ENCODE results near the gene MTX1. TPM values are rescaled to one million over a fixed set of nuclear protein-coding genes. Genes with fewer than 3 reads are reported as not detected.

MTX1 gene
- total and polyA plus RNA-seq, 2 of the 4 experiments (the other 2 are of a cell fraction): 67.2 to 73.7 TPM

DNA sequence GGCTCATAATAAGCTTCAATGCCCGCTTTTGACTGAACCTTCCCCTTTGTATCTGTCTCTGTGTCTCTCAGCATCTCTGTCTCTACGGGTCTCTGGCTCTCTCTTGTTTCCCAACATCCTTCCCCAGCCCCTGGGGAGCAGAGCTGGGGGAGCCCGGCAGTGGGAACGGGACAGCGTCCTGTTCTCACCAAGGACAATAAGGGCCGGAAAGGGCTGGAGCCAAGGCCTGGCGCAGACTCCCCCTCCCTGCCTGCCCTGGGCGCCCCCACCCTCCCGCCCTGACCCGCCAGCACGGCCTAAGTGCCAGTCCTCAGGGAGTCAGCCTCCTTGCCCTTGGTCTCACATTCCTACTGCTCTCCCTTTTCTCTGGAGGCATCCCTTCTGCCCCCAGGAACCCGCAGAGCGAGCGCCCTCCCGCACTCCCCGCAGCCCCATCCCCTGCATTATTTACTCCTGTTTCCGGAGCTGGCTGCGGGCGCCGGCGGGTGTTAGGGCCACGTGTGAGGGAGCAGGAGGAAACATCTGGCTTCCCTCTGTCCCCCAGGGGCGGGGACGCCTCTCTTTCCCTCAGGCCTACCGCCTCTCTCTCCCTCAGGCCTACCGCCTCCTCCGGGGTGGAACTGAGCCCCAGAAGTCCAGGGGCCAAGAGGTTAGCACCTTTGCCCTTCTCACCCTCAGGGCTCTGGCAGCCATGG lies 41.9 kb upstream of the MTX1 start:
- Histone ChIP-seq H2BK15ac (ENCODE audit: low read depth, low read length) (no peak overlapping the region), H3K27ac (ENCODE audit: insufficient read depth, low read length) (no peak overlapping the region), H2AFZ (replicated peaks; ENCODE audit: low read length, poor library complexity) (peak overlapping the region; percentile 53), H3K9me1 (ENCODE audit: insufficient read depth, low read length) (no peaks in the 10 kb centered on the region; the same call in 1 of the 2 replicates), H3K4me2 (ENCODE audit: low read depth, low read length) (no peak overlapping the region), H3K56ac (ENCODE audit: extremely low read depth, insufficient read depth, low read length) (no peak overlapping the region), H2AK9ac (replicated peaks; ENCODE audit: low read depth, low read length, poor library complexity) (peak overlapping the region; percentile 57), H3K27me3 (ENCODE audit: control insufficient read depth, insufficient read depth, low read length) (peaks cover 6% of the 10 kb centered on the region; the same call in 1 of the 2 replicates), H2BK120ac (ENCODE audit: low read depth, low read length) (no peak overlapping the region), H3K4ac (ENCODE audit: low read depth, low read length) (no peak overlapping the region), H3K36me3 (ENCODE audit: control insufficient read depth, insufficient read depth, low read length) (peaks cover 16% of the 10 kb centered on the region), H3K23ac (ENCODE audit: low read depth, low read length) (no peak overlapping the region), H2BK20ac (ENCODE audit: low read depth, low read length) (no peak overlapping the region), H3K4me3 (ENCODE audit: insufficient read depth, low read depth, low read length) (no peak overlapping the region), H4K8ac (ENCODE audit: low read depth in 2 of 2, low read length in 2 of 2) (no peak overlapping the region), H3K18ac (ENCODE audit: low read depth, low read length) (no peak overlapping the region), H3K9ac (ENCODE audit: low read depth, low read length) (no peak overlapping the region), H3K79me1 (ENCODE audit: low read depth in 1 of 2, low read length in 2 of 2) (peaks cover 0 to 9% of the 10 kb centered on the region in 2 experiments), H3K14ac (replicated peaks; ENCODE audit: low read depth, low read length) (no peak overlapping the region), H3K4me1 (ENCODE audit: control insufficient read depth, insufficient read depth, low read length) (peaks cover 2% of the 10 kb centered on the region; the same call in 1 of the 2 replicates), H4K5ac (ENCODE audit: low read depth, low read length) (no peak overlapping the region), H4K91ac (ENCODE audit: insufficient read depth, low read depth, low read length) (no peak overlapping the region), H4K20me1 (ENCODE audit: insufficient read depth, low read length) (no peaks in the 10 kb centered on the region), H3K9me3 (ENCODE audit: control insufficient read depth, insufficient read depth, low read length) (no peaks in the 10 kb centered on the region), H2AK5ac (ENCODE audit: low read depth, low read length) (peak overlapping the region; percentile 8; the same call in 1 of the 2 replicates), H2BK5ac (ENCODE audit: low read depth, low read length, poor library complexity, severe bottlenecking) (no peak overlapping the region)
- dilution Hi-C loops (cut with HindIII; ENCODE audit: low sequenced_read_pairs, unreplicated experiment): no loop called here
- POLR2A ChIA-PET (ENCODE audit: unreplicated experiment): no interaction called here
- TF ChIP-seq, protein P1, sequence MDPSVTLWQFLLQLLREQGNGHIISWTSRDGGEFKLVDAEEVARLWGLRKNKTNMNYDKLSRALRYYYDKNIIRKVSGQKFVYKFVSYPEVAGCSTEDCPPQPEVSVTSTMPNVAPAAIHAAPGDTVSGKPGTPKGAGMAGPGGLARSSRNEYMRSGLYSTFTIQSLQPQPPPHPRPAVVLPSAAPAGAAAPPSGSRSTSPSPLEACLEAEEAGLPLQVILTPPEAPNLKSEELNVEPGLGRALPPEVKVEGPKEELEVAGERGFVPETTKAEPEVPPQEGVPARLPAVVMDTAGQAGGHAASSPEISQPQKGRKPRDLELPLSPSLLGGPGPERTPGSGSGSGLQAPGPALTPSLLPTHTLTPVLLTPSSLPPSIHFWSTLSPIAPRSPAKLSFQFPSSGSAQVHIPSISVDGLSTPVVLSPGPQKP (IDR thresholded peaks at IDR 0.05; ENCODE audit: borderline replicate concordance, low read depth, low read length): no peak
- TF ChIP-seq POLR2A (IDR thresholded peaks at IDR 0.05; ENCODE audit: low read depth, low read length) (no peak), BHLHE40 (IDR thresholded peaks at IDR 0.05; ENCODE audit: low read depth, low read length) (no peak), FOS (IDR thresholded peaks at IDR 0.05; ENCODE audit: low read depth, low read length) (no peak), RCOR1 (IDR thresholded peaks at IDR 0.05; ENCODE audit: insufficient replicate concordance, low read length) (no peak), CEBPB (IDR thresholded peaks at IDR 0.05; ENCODE audit: low read depth, low read length) (no peak), MAZ (IDR thresholded peaks at IDR 0.05; ENCODE audit: borderline replicate concordance, low read depth, low read length) (no peak)
- TF ChIP-seq, protein P2, sequence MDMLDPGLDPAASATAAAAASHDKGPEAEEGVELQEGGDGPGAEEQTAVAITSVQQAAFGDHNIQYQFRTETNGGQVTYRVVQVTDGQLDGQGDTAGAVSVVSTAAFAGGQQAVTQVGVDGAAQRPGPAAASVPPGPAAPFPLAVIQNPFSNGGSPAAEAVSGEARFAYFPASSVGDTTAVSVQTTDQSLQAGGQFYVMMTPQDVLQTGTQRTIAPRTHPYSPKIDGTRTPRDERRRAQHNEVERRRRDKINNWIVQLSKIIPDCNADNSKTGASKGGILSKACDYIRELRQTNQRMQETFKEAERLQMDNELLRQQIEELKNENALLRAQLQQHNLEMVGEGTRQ (IDR thresholded peaks at IDR 0.05; ENCODE audit: low read depth, low read length): no peak
- TF ChIP-seq, protein P3, sequence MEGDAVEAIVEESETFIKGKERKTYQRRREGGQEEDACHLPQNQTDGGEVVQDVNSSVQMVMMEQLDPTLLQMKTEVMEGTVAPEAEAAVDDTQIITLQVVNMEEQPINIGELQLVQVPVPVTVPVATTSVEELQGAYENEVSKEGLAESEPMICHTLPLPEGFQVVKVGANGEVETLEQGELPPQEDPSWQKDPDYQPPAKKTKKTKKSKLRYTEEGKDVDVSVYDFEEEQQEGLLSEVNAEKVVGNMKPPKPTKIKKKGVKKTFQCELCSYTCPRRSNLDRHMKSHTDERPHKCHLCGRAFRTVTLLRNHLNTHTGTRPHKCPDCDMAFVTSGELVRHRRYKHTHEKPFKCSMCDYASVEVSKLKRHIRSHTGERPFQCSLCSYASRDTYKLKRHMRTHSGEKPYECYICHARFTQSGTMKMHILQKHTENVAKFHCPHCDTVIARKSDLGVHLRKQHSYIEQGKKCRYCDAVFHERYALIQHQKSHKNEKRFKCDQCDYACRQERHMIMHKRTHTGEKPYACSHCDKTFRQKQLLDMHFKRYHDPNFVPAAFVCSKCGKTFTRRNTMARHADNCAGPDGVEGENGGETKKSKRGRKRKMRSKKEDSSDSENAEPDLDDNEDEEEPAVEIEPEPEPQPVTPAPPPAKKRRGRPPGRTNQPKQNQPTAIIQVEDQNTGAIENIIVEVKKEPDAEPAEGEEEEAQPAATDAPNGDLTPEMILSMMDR (conservative IDR thresholded peaks at IDR 0.05; ENCODE audit: low read depth, low read length): no peak
- CTCF ChIA-PET: interaction anchor here (1.1 to 3.1 kb wide), 6 partner anchors 12 to 81 kb away, joined by 3 to 18 read pairs (median 5); no protein-coding TSS in a partner anchor
- intact Hi-C loops (cut with micrococcal nuclease): loop anchor here (1.0 kb wide), 2 partner anchors 31 to 75 kb away; partner anchors contain the start of gene SLC50A1
- no TSS peak for BruUV-seq (replicated peaks)
- DNase-seq (no peak), ATAC-seq (ENCODE audit: low read depth) (no peak)
- 20% methylated on average over 1 of the region's 27 CpGs; no CpG with 5 or more reads in 1 of the 2 experiments for WGBS, 2 experiments (ENCODE audit: extremely low coverage in 2 of 2, insufficient read length in 1 of 2)
- in situ Hi-C loops (cut with MboI; ENCODE audit: low sequenced_read_pairs): loop anchor here (5.0 kb wide), 1 partner anchor 74 kb away; no protein-coding TSS in a partner anchor
